Testis (tissue), 3 donors: Measurements from ENCODE around the gene PPM1D. TPM values are rescaled to one million over a fixed set of nuclear protein-coding genes. Genes with fewer than 3 reads are reported as not detected.
A peak's percentile ranks its signal among the peaks of the same experiment; 100 is the strongest.

Experiments used
- DNase-seq: peaks from one replicate; pipeline ENCODE4 v3.0.0-alpha.2; 2019
- H3K27ac ChIP-seq, 2 donors: fragments of 200-600 bp; sonication (generic); one replicate each; pipeline ENCODE4 v1.5.1; 2019
- H3K27me3 ChIP-seq: fragments of 200-600 bp; sonication (generic); one replicate; pipeline ENCODE4 v1.5.1; 2019
- H3K36me3 ChIP-seq: fragments of 200-600 bp; sonication (generic); one replicate; pipeline ENCODE4 v1.5.1; 2017; ENCODE audit warnings: low read depth; ENCODE audit errors: missing control alignments
- H3K4me1 ChIP-seq: fragments of 200-600 bp; sonication (generic); one replicate; pipeline ENCODE4 v1.5.1; 2019
- H3K4me3 ChIP-seq, 2 donors: fragments of 200-600 bp; sonication (generic); one replicate each; pipeline ENCODE4 v1.5.1; 2017 to 2019
- H3K9me3 ChIP-seq: fragments of 200-600 bp; sonication (generic); one replicate; pipeline ENCODE4 v1.5.1; 2017
- CTCF ChIP-seq, 3 experiments: fragments of 450-650 bp in 2 of 3; fragments of 200-600 bp in 1 of 3; sonication (generic) in 1 of 3; IDR thresholded peaks; one replicate each; pipeline ENCODE4 v1.5.1; 2016 to 2019; ENCODE audit warnings: antibody characterized with exemption in 3 of 3, mild to moderate bottlenecking in 2 of 3, moderate library complexity in 1 of 3
- POLR2A ChIP-seq: fragments of 450-650 bp; IDR thresholded peaks from one replicate; pipeline ENCODE4 v1.6.1; 2017; ENCODE audit warnings: antibody characterized with exemption, mild to moderate bottlenecking, moderate library complexity
- WGBS, 2 donors: methylation state at CpG; one replicate each; pipeline ENCODE4 v1.1.5; 2018; 5-methylcytosine and 5-hydroxymethylcytosine counted together
- intact Hi-C: fragments of 100-400 bp; cut with DNase I; formaldehyde crosslinking; loops from one replicate; pipeline ENCODE4 v1.15.1; 2023; ENCODE audit warnings: low total_unique reads
- polyA plus RNA-seq: library from polyadenylated mRNA; stranded (reverse); fragments of 350-450 nt; fragmentation: Illumina TruSeq; extraction: RNeasy Lipid Tissue Mini Kit (QIAGEN cat#74804); gene quantifications from one replicate; pipeline ENCODE4 v1.2.3, GENCODE V29; 2014; ENCODE audit warnings: low read depth, low replicate concordance; ENCODE audit not compliant: insufficient read depth
- total RNA-seq, 2 donors: library from RNA; depleted of rRNA; stranded (reverse); fragments of >200 nt; gene quantifications; one replicate each; pipeline ENCODE4 v1.2.3, GENCODE V29; 2016

The PPM1D gene
- total and polyA plus RNA-seq, 3 donors from 2014 or later: 31.5 to 40.7 (median 34.9) TPM

- Histone ChIP-seq H3K27ac (peak overlapping the region in 1 of 2 donors; percentile 25), H3K4me3 (no peak overlapping the region), H3K4me1 (peaks cover 14% of the 10 kb centered on the region), H3K27me3 (no peaks in the 10 kb centered on the region), H3K36me3 (no peaks in the 10 kb centered on the region), H3K9me3 (no peaks in the 10 kb centered on the region)
- 83% methylated on average over 4 of the region's 4 CpGs for WGBS, 2 donors
- TF ChIP-seq POLR2A (no peak), CTCF (IDR thresholded peaks at IDR 0.05) (no peak)
- intact Hi-C loops: no loop called here
- DNase-seq: no peak
These were observed 20.4 kb upstream of the PPM1D start for GRCh38 chr17:60579551-60579950.

- no peaks in the 10 kb centered on the region for H3K27me3 ChIP-seq
- H3K36me3 ChIP-seq: no peaks in the 10 kb centered on the region
- peaks cover 11% of the 10 kb centered on the region for H3K4me1 ChIP-seq
- no peak overlapping the region for H3K4me3 ChIP-seq
- H3K27ac ChIP-seq: no peak overlapping the region
- TF ChIP-seq POLR2A (no peak), CTCF (IDR thresholded peaks at IDR 0.05) (no peak)
- no peak for DNase-seq
- H3K9me3 ChIP-seq: no peaks in the 10 kb centered on the region
- intact Hi-C loops: no loop called here
These were observed 17.0 kb upstream of the PPM1D start for GRCh38 chr17:60583008-60583407.

- Histone ChIP-seq H3K9me3 (no peaks in the 10 kb centered on the region), H3K27ac (no peak overlapping the region), H3K36me3 (no peaks in the 10 kb centered on the region), H3K27me3 (no peaks in the 10 kb centered on the region), H3K4me3 (no peak overlapping the region), H3K4me1 (peaks cover 7% of the 10 kb centered on the region)
- TF ChIP-seq CTCF (IDR thresholded peaks at IDR 0.05) (no peak), POLR2A (no peak)
- no peak for DNase-seq
- intact Hi-C loops: no loop called here
- WGBS, 2 donors: 93 to 97% methylated on average over 2 of the region's 2 CpGs
These were observed 14.1 kb upstream of the PPM1D start for GRCh38 chr17:60585887-60586286.

GRCh38 chr17:60586288-60586974 is 13.6 kb upstream of the PPM1D start:
- TF ChIP-seq POLR2A (no peak), CTCF (IDR thresholded peaks at IDR 0.05) (peak in 1 of 3 experiments; percentile 7)
- intact Hi-C loops: no loop called here
- H3K4me3 ChIP-seq: no peak overlapping the region
- peak; percentile 46 for DNase-seq
- no peaks in the 10 kb centered on the region for H3K36me3 ChIP-seq
- WGBS, 2 donors: 79 to 91% methylated on average over 3 of the region's 3 CpGs
- H3K9me3 ChIP-seq: no peaks in the 10 kb centered on the region
- H3K4me1 ChIP-seq: peaks cover 13% of the 10 kb centered on the region
- no peaks in the 10 kb centered on the region for H3K27me3 ChIP-seq
- no peak overlapping the region for H3K27ac ChIP-seq

- no peak overlapping the region for H3K4me3 ChIP-seq
- H3K27me3 ChIP-seq: no peaks in the 10 kb centered on the region
- TF ChIP-seq POLR2A (no peak), CTCF (IDR thresholded peaks at IDR 0.05) (no peak)
- no peak overlapping the region for H3K27ac ChIP-seq
- 26 to 30% methylated on average over 5 of the region's 5 CpGs for WGBS, 2 donors
- H3K9me3 ChIP-seq: no peaks in the 10 kb centered on the region
- no peaks in the 10 kb centered on the region for H3K36me3 ChIP-seq
- intact Hi-C loops: no loop called here
- no peak for DNase-seq
- H3K4me1 ChIP-seq: peaks cover 14% of the 10 kb centered on the region
These were observed 9.9 kb upstream of the PPM1D start for GRCh38 chr17:60590070-60590469.
